ENCODE results near the gene C15orf40. TPM values are rescaled to one million over a fixed set of nuclear protein-coding genes. Genes with fewer than 3 reads are reported as not detected.

C15orf40 gene
- 33.3 and 41.9 TPM in 2 replicates for total RNA-seq

GRCh38 chr15:83011271-83012075, at the start of gene C15orf40:
C15orf40 (minus strand) TSS chr15:83011639; CDS start chr15:83011607, 32 bp downstream.
- H3K27ac Mint-ChIP-seq: peak within 1 kb of the TSS; percentile 87
- peak; percentile 88 for ATAC-seq (ENCODE audit: low read depth)
- POLR2A ChIA-PET: interaction anchor here (0.7 to 2.9 kb wide), 16 partner anchors 10 to 481 kb away, joined by 3 to 37 read pairs (median 5); partner anchors contain the start of genes BTBD1, RAMAC, RPS17 and WHAMM
- no peak for TF ChIP-seq CTCF (IDR thresholded peaks at IDR 0.05)
- CTCF ChIA-PET: interaction anchor here (0.7 to 2.3 kb wide), 12 partner anchors 8 to 481 kb away, joined by 3 to 14 read pairs (median 6); partner anchors contain the start of genes BTBD1, RAMAC and RPS17
- no peaks in the 10 kb centered on the region for H3K9me3 Mint-ChIP-seq
- peak; percentile 89 for DNase-seq
- H3K36me3 Mint-ChIP-seq (ENCODE audit: low read depth): peaks cover 39% of the 10 kb centered on the region
- peak within 1 kb of the TSS; percentile 97 for H3K4me3 Mint-ChIP-seq
- no peaks in the 10 kb centered on the region for H3K27me3 Mint-ChIP-seq
- intact Hi-C loops (cut with micrococcal nuclease): loop anchor here (1.0 to 5.0 kb wide), 10 partner anchors 11 to 546 kb away; partner anchors contain the start of genes RAMAC, RPS17, TM6SF1 and WHAMM
- peaks cover 40% of the 10 kb centered on the region for H3K4me1 Mint-ChIP-seq

GRCh38 chr15:83057696-83058376, 46.4 kb upstream of the C15orf40 start:
- H3K9me3 Mint-ChIP-seq: no peaks in the 10 kb centered on the region
- ATAC-seq (ENCODE audit: low read depth) (no peak), DNase-seq (no peak)
- no peaks in the 10 kb centered on the region for H3K27me3 Mint-ChIP-seq
- CTCF ChIA-PET: interaction anchor here (1.0 kb wide), 1 partner anchor 9 kb away, joined by 3 read pairs; no protein-coding TSS in a partner anchor
- peaks cover 13% of the 10 kb centered on the region for H3K4me1 Mint-ChIP-seq
- H3K4me3 Mint-ChIP-seq: no peak overlapping the region
- intact Hi-C loops (cut with micrococcal nuclease): no loop called here
- no peak for TF ChIP-seq CTCF (IDR thresholded peaks at IDR 0.05)
- no peak overlapping the region for H3K27ac Mint-ChIP-seq
- H3K36me3 Mint-ChIP-seq (ENCODE audit: low read depth): peaks cover 46% of the 10 kb centered on the region
- POLR2A ChIA-PET: interaction anchor here (1.6 kb wide), 1 partner anchor 9 kb away, joined by 7 read pairs; the partner anchor contains the start of gene BTBD1

- Mint-ChIP-seq H3K27ac (no peak overlapping the region), H3K9me3 (no peaks in the 10 kb centered on the region), H3K4me1 (peaks cover 13% of the 10 kb centered on the region), H3K4me3 (no peak overlapping the region), H3K36me3 (ENCODE audit: low read depth) (peaks cover 48% of the 10 kb centered on the region), H3K27me3 (no peaks in the 10 kb centered on the region)
- no peak for ATAC-seq (ENCODE audit: low read depth)
- ChIA-PET CTCF (no interaction called here), POLR2A (interaction anchor here (1.6 kb wide), 1 partner anchor 10 kb away, joined by 7 read pairs; the partner anchor contains the start of gene BTBD1)
- no peak for TF ChIP-seq CTCF (IDR thresholded peaks at IDR 0.05)
- intact Hi-C loops (cut with micrococcal nuclease): no loop called here
- DNase-seq: no peak
These were observed 45.6 kb upstream of the C15orf40 start for GRCh38 chr15:83057002-83057401.

GRCh38 chr15:83053151-83053550, 41.7 kb upstream of the C15orf40 start:
- TF ChIP-seq CTCF (IDR thresholded peaks at IDR 0.05): no peak
- peaks cover 7% of the 10 kb centered on the region for H3K4me1 Mint-ChIP-seq
- no peaks in the 10 kb centered on the region for H3K9me3 Mint-ChIP-seq
- H3K4me3 Mint-ChIP-seq: no peak overlapping the region
- CTCF ChIA-PET: no interaction called here
- POLR2A ChIA-PET: no interaction called here
- no peak for ATAC-seq (ENCODE audit: low read depth)
- peaks cover 65% of the 10 kb centered on the region for H3K36me3 Mint-ChIP-seq (ENCODE audit: low read depth)
- DNase-seq: no peak
- no peaks in the 10 kb centered on the region for H3K27me3 Mint-ChIP-seq
- H3K27ac Mint-ChIP-seq: no peak overlapping the region
- intact Hi-C loops (cut with micrococcal nuclease): no loop called here
